Liver (tissue), 9 donors: ENCODE results near the gene DNAH8. TPM values are rescaled to one million over a fixed set of nuclear protein-coding genes. Genes with fewer than 3 reads are reported as not detected.

ENCODE experiments used
- DNase-seq: peaks from one replicate; pipeline ENCODE4 v3.0.0-alpha.2; 2017; ENCODE audit warnings: low spot score
- H3K27ac ChIP-seq, 2 donors: one replicate each; pipeline ENCODE4 v1.7.0; 2013; ENCODE audit warnings: inconsistent platforms in 2 of 2, low read length in 2 of 2, control low read depth in 1 of 2, low read depth in 1 of 2, mild to moderate bottlenecking in 1 of 2
- H3K27me3 ChIP-seq, 4 donors: one replicate each; pipeline versions ENCODE4 v1.6.1 to v1.7.0; 2013; ENCODE audit warnings: low read length in 3 of 4, inconsistent platforms in 1 of 4, mild to moderate bottlenecking in 1 of 4, moderate library complexity in 1 of 4; ENCODE audit not compliant: control insufficient read depth in 4 of 4, insufficient read depth in 4 of 4
- H3K36me3 ChIP-seq, 4 donors: one replicate each; pipeline versions ENCODE4 v1.6.1 to v1.7.0; 2013; ENCODE audit warnings: low read length in 3 of 4, mild to moderate bottlenecking in 3 of 4, low read depth in 1 of 4, moderate library complexity in 1 of 4; ENCODE audit not compliant: control insufficient read depth in 4 of 4, insufficient read depth in 3 of 4
- H3K4me1 ChIP-seq, 4 donors: one replicate each; pipeline versions ENCODE4 v1.6.1 to v1.7.0; 2013; ENCODE audit warnings: low read length in 3 of 4, mild to moderate bottlenecking in 3 of 4, moderate library complexity in 1 of 4; ENCODE audit not compliant: control insufficient read depth in 4 of 4, insufficient read depth in 4 of 4
- H3K4me3 ChIP-seq, 3 donors: one replicate each; pipeline versions ENCODE4 v1.6.1 to v1.7.0; 2013; ENCODE audit warnings: low read length in 3 of 3, control low read depth in 1 of 3, low read depth in 1 of 3, mild to moderate bottlenecking in 1 of 3
- H3K9ac ChIP-seq, 2 donors: one replicate each; pipeline ENCODE4 v1.7.0; 2013; ENCODE audit warnings: low read length in 2 of 2, mild to moderate bottlenecking in 2 of 2, moderate library complexity in 2 of 2, control low read depth in 1 of 2, low read depth in 1 of 2
- H3K9me3 ChIP-seq, 4 donors: one replicate each; pipeline versions ENCODE4 v1.6.1 to v1.7.0; 2013; ENCODE audit warnings: low read length in 3 of 4; ENCODE audit not compliant: control insufficient read depth in 4 of 4
- EGR1 ChIP-seq, 2 donors: IDR thresholded peaks; 2 replicates each; pipeline ENCODE4 v1.6.1; 2016 to 2018; ENCODE audit warnings: antibody characterized with exemption in 2 of 2, low read depth in 2 of 2
- FOXA1 ChIP-seq: IDR thresholded peaks from 2 replicates; pipeline ENCODE4 v1.6.1; 2016; ENCODE audit warnings: antibody characterized with exemption
- GABPA ChIP-seq, 2 donors: IDR thresholded peaks in 1 of 2; conservative IDR thresholded peaks in 1 of 2; 2 replicates each; pipeline ENCODE4 v1.6.1; 2016; ENCODE audit warnings: antibody characterized with exemption in 2 of 2, mild to moderate bottlenecking in 1 of 2, moderate library complexity in 1 of 2
- JUND ChIP-seq, 2 donors: IDR thresholded peaks; 2 replicates each; pipeline ENCODE4 v1.6.1; 2016; ENCODE audit warnings: antibody characterized with exemption in 2 of 2
- NR2F2 ChIP-seq: IDR thresholded peaks from 2 replicates; pipeline ENCODE4 v1.6.1; 2016; ENCODE audit warnings: antibody characterized with exemption
- RAD21 ChIP-seq, 2 donors: IDR thresholded peaks; 2 replicates each; pipeline ENCODE4 v1.6.1; 2016; ENCODE audit warnings: antibody characterized with exemption in 2 of 2, mild to moderate bottlenecking in 2 of 2
- RXRA ChIP-seq, 2 donors: IDR thresholded peaks; 2 replicates each; pipeline ENCODE4 v1.6.1; 2017 to 2018; ENCODE audit warnings: antibody characterized with exemption in 2 of 2, mild to moderate bottlenecking in 1 of 2
- SP1 ChIP-seq: IDR thresholded peaks from 2 replicates; pipeline ENCODE4 v1.6.1; 2018; ENCODE audit warnings: antibody characterized with exemption, mild to moderate bottlenecking
- WGBS: extraction: QIAGEN DNeasy Blood & Tissue Kit; methylation state at CpG from one replicate; pipeline ENCODE4 v1.1.7; 2013; 5-methylcytosine and 5-hydroxymethylcytosine counted together
- polyA plus RNA-seq, 2 donors: library from polyadenylated mRNA; stranded (reverse) in 1 of 2; unstranded in 1 of 2; fragments of 200-250 nt in 1 of 2; fragments of >200 nt in 1 of 2; fragmentation: Nextera tagmentation in 1 of 2; extraction: Ambion mirVana in 1 of 2; gene quantifications; one replicate each; pipeline versions ENCODE4 v1.2.1 to v1.2.3, GENCODE V29; 2013 to 2015
- total RNA-seq, 2 donors: library from RNA; depleted of rRNA; stranded (reverse); fragments of >200 nt; gene quantifications; one replicate each; pipeline ENCODE4 v1.2.3, GENCODE V29; 2014
- TF ChIP-seq, protein P1 (sequence below): fragments of 150-350 bp; IDR thresholded peaks from 2 replicates; pipeline ENCODE4 v1.5.1; 2017; ENCODE audit warnings: improper control_type of control experiment, low read depth, low read length; ENCODE audit not compliant: missing input control
- TF ChIP-seq, protein P2 (sequence below): IDR thresholded peaks from 2 replicates; pipeline ENCODE4 v1.6.1; 2016; ENCODE audit warnings: antibody characterized with exemption
- TF ChIP-seq, protein P3 (sequence below): IDR thresholded peaks from 2 replicates; pipeline ENCODE4 v1.6.1; 2016; ENCODE audit warnings: antibody characterized with exemption
- TF ChIP-seq, protein P4 (sequence below): IDR thresholded peaks from 2 replicates; pipeline ENCODE4 v1.6.1; 2016; ENCODE audit warnings: antibody characterized with exemption
- donor health status: healthy.
- donor health status: healthy.
- donor health status: healthy.
- donor health status: healthy.
- donor health status: healthy.

The DNAH8 gene
- total and polyA plus RNA-seq, 4 donors, result under 0.01 to 0.05 TPM; not detected in 2

DNA sequence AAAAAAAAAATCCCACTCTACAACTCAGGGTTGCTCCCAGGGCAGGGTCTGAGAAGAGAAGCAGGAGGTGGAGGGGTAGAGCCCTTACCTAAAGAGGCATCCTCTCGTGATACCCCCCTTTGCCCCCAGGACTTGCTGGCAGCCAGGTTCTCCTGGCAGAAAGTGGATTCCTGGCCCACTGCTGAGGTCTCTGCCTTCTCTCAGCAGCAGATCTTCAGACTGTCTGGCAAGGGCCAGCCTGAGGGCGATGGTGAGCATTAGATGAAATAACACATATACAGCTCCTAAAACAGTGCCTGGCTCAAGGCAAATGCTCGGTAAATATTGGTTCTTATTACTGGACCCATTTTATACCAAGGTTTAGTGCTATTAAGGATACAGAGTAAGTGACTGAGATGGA lies 328.7 kb downstream of the DNAH8 start:
- 87% methylated on average over 3 of the region's 3 CpGs for WGBS
- no peak for TF ChIP-seq EGR1 (IDR thresholded peaks at IDR 0.05; ENCODE audit: low read depth in 2 of 2)
- TF ChIP-seq, protein P1, sequence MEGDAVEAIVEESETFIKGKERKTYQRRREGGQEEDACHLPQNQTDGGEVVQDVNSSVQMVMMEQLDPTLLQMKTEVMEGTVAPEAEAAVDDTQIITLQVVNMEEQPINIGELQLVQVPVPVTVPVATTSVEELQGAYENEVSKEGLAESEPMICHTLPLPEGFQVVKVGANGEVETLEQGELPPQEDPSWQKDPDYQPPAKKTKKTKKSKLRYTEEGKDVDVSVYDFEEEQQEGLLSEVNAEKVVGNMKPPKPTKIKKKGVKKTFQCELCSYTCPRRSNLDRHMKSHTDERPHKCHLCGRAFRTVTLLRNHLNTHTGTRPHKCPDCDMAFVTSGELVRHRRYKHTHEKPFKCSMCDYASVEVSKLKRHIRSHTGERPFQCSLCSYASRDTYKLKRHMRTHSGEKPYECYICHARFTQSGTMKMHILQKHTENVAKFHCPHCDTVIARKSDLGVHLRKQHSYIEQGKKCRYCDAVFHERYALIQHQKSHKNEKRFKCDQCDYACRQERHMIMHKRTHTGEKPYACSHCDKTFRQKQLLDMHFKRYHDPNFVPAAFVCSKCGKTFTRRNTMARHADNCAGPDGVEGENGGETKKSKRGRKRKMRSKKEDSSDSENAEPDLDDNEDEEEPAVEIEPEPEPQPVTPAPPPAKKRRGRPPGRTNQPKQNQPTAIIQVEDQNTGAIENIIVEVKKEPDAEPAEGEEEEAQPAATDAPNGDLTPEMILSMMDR, result no peak
- TF ChIP-seq, protein P2, sequence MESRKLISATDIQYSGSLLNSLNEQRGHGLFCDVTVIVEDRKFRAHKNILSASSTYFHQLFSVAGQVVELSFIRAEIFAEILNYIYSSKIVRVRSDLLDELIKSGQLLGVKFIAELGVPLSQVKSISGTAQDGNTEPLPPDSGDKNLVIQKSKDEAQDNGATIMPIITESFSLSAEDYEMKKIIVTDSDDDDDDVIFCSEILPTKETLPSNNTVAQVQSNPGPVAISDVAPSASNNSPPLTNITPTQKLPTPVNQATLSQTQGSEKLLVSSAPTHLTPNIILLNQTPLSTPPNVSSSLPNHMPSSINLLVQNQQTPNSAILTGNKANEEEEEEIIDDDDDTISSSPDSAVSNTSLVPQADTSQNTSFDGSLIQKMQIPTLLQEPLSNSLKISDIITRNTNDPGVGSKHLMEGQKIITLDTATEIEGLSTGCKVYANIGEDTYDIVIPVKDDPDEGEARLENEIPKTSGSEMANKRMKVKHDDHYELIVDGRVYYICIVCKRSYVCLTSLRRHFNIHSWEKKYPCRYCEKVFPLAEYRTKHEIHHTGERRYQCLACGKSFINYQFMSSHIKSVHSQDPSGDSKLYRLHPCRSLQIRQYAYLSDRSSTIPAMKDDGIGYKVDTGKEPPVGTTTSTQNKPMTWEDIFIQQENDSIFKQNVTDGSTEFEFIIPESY, result no peak
- TF ChIP-seq GABPA (IDR thresholded peaks at IDR 0.05 in 1 of 2, conservative IDR thresholded peaks at IDR 0.05 in 1 of 2), result no peak
- no peak for TF ChIP-seq NR2F2
- no peak for TF ChIP-seq SP1
- TF ChIP-seq, protein P3, sequence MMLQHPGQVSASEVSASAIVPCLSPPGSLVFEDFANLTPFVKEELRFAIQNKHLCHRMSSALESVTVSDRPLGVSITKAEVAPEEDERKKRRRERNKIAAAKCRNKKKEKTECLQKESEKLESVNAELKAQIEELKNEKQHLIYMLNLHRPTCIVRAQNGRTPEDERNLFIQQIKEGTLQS, result no peak
- TF ChIP-seq FOXA1, result no peak
- TF ChIP-seq JUND (IDR thresholded peaks at IDR 0.05), result no peak
- TF ChIP-seq RXRA (IDR thresholded peaks at IDR 0.05), result no peak

DNA sequence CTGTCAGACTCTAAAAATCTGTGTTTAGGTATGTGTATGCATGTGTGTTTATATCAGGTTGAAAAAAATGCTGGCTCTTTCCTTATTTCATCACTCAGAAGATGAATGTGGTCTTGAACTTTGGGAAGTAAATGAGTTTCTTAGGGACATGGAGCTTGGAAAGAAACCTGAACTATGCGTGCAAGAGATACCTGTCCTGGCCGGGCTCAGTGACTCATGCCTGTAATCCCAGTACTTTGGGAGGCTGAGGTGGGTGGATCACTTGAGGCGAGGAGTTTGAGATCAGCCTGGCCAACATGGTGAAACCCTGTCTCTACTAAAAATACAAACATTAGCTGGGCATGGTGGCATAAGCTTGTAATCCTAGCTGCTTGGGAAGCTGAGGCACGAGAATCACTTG lies 329.1 kb downstream of the DNAH8 start:
- Histone ChIP-seq H3K4me1 (peaks cover 0 to 9% (median 6%) of the 10 kb centered on the region in 4 donors), H3K36me3 (no peaks in the 10 kb centered on the region), H3K27ac (no peak overlapping the region), H3K4me3 (no peak overlapping the region), H3K9ac (no peak overlapping the region), H3K9me3 (peaks cover 0 to 4% (median 0%) of the 10 kb centered on the region in 4 donors), H3K27me3 (peaks cover 0 to 11% (median 4%) of the 10 kb centered on the region in 4 donors)
- DNase-seq, result no peak
- TF ChIP-seq NR2F2 (no peak), RAD21 (IDR thresholded peaks at IDR 0.05) (no peak), SP1 (no peak)
- TF ChIP-seq, protein P4, sequence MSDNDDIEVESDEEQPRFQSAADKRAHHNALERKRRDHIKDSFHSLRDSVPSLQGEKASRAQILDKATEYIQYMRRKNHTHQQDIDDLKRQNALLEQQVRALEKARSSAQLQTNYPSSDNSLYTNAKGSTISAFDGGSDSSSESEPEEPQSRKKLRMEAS, result no peak
- WGBS, result 95% methylated on average over 4 of the region's 4 CpGs

More for the DNA sequence above, 328.7 kb downstream of the DNAH8 start:
- peaks cover 0 to 5% (median 4%) of the 10 kb centered on the region in 4 donors for H3K4me1 ChIP-seq
- H3K4me3 ChIP-seq, result no peak overlapping the region
- H3K36me3 ChIP-seq, result no peaks in the 10 kb centered on the region
- H3K27me3 ChIP-seq, result peaks cover 0 to 11% (median 4%) of the 10 kb centered on the region in 4 donors
- H3K9me3 ChIP-seq, result peaks cover 0 to 4% (median 0%) of the 10 kb centered on the region in 4 donors
- no peak overlapping the region for H3K27ac ChIP-seq
- H3K9ac ChIP-seq, result no peak overlapping the region
- DNase-seq, result no peak
